Measurements from ENCODE around the gene TRIM47.
A peak's percentile ranks its signal among the peaks of the same experiment; 100 is the strongest.

Gene TRIM47

DNA sequence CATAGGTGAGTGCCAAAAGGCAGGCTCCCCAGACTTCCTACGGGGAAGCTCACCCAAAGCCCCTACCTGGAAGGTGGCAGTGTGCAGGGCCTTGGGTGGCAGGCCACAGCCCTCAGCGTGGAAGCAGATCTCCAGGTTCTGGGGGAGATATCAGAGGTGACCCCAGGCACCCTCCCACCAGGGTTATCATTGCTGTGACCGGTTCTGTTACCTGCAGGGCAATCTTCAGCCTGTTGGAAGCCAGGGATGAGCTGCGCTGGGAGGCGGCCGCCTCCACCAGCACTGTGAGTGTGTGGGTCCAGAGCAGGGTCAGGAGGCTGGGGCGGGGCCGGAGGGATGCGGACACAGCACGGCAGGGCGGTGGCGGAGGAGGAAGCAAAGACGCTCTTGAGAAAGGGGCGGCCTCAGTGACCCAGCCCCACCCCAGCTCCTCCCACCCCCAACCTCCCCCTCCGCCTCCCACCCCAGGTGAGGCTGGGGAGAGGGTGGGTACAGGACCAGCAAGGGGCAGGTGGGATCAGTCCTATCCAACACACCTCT is 47.3 kb downstream of the TRIM47 start:
- no peak for DNase-seq (ENCODE audit: low spot score)

DNA sequence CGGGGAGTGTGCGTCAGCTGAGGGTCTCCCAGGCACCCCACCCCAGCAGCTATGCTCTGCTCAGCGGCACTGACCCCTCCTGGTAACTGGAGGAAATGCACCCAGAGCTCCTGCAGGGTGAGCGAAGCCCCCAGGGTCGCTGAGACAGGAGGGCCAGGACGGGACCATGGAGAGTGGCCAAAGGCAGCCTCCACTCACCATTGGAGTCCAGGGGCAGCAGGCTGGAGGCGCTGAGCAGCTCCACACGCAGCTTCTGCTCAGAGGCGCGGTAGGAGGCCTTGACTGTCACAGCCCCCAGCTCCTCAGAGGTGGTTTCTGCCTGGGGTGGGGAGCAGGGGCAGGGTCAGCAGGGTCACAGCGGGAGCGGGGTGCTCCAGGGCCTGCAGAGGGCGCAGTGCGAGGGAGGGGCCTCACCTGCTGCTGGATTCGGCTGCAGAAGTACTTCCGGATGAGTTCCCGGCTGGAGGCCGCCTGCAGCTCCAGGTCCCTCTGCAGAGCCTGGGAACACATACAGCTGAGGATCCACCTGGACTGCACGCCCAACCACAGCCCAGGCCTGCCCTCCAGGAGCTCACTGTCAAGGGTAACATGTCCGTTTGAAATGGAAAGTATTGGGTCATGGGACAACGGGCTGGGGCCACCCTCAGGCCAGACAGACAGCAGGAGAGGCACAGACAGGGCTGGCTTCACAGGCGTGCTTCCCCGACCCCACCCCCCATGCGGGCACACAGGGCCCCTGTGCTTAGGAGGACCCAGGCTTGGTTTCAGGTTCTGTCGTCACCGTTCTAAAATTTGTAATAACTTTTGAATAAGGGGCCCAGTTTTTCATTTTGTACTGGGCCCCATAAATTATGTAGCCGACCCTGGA is 48.0 kb downstream of the TRIM47 start:
- DNase-seq (ENCODE audit: low spot score): no peak

- no peak for DNase-seq (ENCODE audit: low spot score)
These were observed 48.6 kb downstream of the TRIM47 start for GRCh38 chr17:75829747-75830146.

GRCh38 chr17:75828741-75829140 is 49.6 kb downstream of the TRIM47 start:
- DNase-seq (ENCODE audit: low spot score): no peak

DNA sequence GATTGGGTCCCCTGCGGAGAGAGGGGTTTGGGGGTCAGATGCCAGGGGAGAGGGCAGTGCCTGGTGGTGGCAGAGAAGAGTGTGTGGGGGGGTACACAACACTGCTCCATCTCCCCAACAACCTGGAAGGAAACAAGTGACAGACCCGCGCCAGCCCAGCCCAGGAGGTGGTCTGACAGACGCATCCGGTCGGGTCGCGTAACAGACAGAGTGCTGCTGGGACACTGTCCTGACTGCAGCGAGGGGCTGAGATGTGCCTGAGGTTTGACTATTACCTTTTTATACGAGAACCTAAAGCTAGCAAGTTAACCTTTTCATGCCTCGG is 50.3 kb downstream of the TRIM47 start:
- DNase-seq (ENCODE audit: low spot score): no peak

DNA sequence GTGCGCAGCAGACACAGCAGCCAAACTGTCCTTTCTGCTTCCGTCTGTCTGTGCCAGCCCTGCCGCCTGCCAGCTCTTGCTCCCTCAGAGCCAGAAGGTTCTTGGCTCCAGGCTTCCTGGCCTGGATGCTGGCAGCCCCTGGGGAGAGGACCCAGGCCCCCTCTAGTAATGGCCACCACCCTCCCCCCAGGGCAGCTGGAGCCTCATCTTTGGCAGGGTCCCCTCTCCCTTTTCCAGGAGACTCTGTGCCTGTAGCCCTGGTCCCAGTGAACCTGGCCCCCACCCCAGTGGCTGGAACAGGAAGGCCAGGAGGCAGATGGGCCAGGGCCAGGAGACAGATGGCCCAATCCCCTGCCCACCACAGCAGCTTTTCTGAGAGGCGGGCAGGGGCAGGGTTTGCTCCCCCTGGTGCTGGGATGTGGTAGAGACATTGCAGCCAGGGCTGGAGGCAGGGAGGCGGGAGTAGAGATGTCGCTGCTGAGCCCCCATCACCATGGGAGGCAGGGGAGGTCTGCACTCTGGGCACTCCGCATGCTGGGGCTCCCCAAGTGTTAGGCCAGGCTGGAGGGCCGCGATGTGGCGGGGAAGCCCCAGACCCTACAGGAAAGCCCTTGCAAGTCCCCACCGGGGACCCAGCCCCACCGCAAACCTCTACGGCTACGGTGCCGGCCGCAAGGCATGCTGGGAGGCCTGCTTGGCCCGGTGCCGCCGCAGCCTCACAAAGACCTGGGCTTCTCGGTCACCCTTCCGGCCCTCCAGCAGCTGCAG is 50.9 kb downstream of the TRIM47 start:
- DNase-seq (ENCODE audit: low spot score): peak; percentile 35

GRCh38 chr17:75826561-75827307 is 51.6 kb downstream of the TRIM47 start:
- DNase-seq (ENCODE audit: low spot score): no peak

DNA sequence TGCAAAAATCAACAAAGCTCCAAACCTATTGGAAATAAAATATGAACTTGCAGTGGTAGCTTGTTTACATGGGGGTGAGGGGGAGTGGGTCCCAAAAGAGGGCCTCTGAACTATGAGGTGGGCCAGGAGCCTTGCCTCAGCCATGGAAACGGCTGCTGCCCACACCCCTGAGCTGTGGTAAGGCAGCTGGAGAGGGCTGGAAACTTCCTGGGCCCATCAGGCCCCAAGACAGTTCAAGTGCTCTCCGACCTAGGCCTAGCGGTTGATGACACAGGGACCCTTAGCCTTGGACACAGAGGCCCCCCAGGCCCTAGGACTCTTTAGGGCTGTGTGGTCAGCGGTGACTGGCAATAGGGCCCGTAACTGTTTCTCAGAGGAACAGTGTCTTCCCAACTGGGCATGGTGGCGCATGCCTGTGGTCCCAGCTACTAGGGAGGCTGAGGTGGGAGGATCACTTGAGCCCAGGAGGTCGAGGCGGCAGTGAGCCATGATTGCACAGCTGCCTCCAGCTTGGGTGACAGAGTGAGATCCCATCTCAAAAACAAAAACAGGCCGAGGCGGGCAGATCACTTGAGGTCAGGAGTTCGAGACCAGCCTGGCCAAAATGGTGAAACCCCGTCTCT is 52.5 kb downstream of the TRIM47 start:
- no peak for DNase-seq (ENCODE audit: low spot score)

DNA sequence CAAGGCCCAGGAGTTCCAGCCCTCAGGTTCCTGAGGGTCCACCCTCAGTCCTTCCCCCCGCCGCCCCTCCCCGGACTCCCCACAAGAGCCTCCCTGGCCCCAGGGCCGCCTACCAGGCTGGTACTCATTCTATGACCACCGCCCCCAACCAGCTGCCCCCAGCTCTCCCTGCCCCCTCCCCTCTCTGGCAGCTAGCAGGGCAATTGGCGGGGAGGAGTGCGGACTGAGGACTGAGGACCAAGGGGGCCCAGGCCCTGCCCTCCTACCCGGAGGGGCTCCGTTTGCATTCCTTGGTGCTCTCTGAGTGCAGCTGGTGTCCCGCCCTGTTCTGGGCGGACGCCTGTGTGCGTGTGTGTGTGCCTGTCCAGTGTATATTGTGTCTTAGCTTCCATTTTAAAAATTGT is 53.2 kb downstream of the TRIM47 start:
- DNase-seq (ENCODE audit: low spot score): no peak

DNA sequence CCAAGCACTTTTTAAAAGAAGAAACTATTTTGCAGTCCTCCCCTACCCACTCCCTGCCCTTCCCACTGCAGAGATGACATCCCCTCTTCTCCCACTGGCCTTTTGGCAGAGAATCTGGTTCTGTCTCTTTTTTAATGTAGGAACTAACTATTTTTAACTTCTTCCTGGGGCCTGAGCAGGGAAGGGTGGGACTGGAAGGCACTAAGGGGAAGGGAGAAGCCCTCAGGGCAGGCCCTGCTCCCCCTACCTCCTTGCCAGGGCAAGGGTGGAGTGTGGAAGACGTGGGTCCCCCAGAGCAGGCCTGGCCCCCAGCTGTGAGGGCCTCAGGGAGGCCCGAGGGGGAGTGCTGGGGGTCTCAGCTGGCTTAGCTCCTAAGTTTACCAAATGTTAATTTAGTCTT is 53.7 kb downstream of the TRIM47 start:
- DNase-seq (ENCODE audit: low spot score): no peak
